Keratinocyte (primary cell): ENCODE data around the gene NLGN3. TPM values are rescaled to one million over a fixed set of nuclear protein-coding genes. Genes with fewer than 3 reads are reported as not detected.

Source experiments
- DNase-seq: peaks from one replicate; pipeline ENCODE4 v3.0.0-alpha.2; 2011; ENCODE audit warnings: low read depth, missing footprints, low spot score
- FAIRE-seq: peaks from 2 replicates; lab custom pipeline; 2011; peaks lifted over from hg19 to GRCh38; lab: Jason Lieb, UNC
- H2AFZ ChIP-seq: 2 replicates; pipeline ENCODE4 v1.6.0; 2012; ENCODE audit warnings: low read length, control low read depth, inconsistent platforms; ENCODE audit not compliant: control insufficient read depth
- H3K27ac ChIP-seq: 2 replicates; pipeline ENCODE4 v1.5.1; 2011; ENCODE audit warnings: low read length; ENCODE audit not compliant: control insufficient read depth, insufficient read depth
- H3K27me3 ChIP-seq: 3 replicates; pipeline ENCODE4 v1.6.0; 2011; ENCODE audit warnings: low read length; ENCODE audit not compliant: control insufficient read depth, insufficient read depth; ENCODE audit errors: extremely low read depth
- H3K36me3 ChIP-seq, 2 experiments: 2 replicates in 1 of 2; 3 replicates in 1 of 2; pipeline ENCODE4 v1.5.1; 2011; ENCODE audit warnings: low read length in 2 of 2, mild to moderate bottlenecking in 1 of 2; ENCODE audit not compliant: control insufficient read depth in 2 of 2, insufficient read depth in 2 of 2; ENCODE audit errors: extremely low read depth in 1 of 2
- H3K4me1 ChIP-seq: 3 replicates; pipeline ENCODE4 v1.5.1; 2011; ENCODE audit warnings: low read length; ENCODE audit not compliant: control insufficient read depth, insufficient read depth; ENCODE audit errors: extremely low read depth
- H3K4me2 ChIP-seq: 3 replicates; pipeline ENCODE4 v1.6.0; 2011; ENCODE audit warnings: low read depth, low read length; ENCODE audit not compliant: control insufficient read depth, insufficient read depth; ENCODE audit errors: extremely low read depth
- H3K4me3 ChIP-seq, 3 experiments: fragments of 200-600 bp in 1 of 3; sonication (generic) in 1 of 3; 2 replicates in 2 of 3; 3 replicates in 1 of 3; pipeline ENCODE4 v1.5.1; 2011 to 2016; ENCODE audit warnings: low read length in 3 of 3, mild to moderate bottlenecking in 3 of 3, control low read depth in 2 of 3, inconsistent platforms in 1 of 3, low read depth in 1 of 3, mixed read lengths in 1 of 3, mixed run types in 1 of 3, moderate library complexity in 1 of 3; ENCODE audit not compliant: control insufficient read depth in 2 of 3, insufficient read depth in 2 of 3; ENCODE audit errors: extremely low read depth in 1 of 3
- H3K79me2 ChIP-seq: 2 replicates; pipeline ENCODE4 v1.6.0; 2012; ENCODE audit warnings: low read length; ENCODE audit not compliant: control insufficient read depth, insufficient read depth
- H3K9ac ChIP-seq: 3 replicates; pipeline ENCODE4 v1.6.0; 2011; ENCODE audit warnings: low read length; ENCODE audit not compliant: control insufficient read depth, insufficient read depth; ENCODE audit errors: extremely low read depth
- H3K9me1 ChIP-seq: 3 replicates; pipeline ENCODE4 v1.6.0; 2011; ENCODE audit warnings: low read length; ENCODE audit not compliant: control insufficient read depth, insufficient read depth; ENCODE audit errors: extremely low read depth
- H3K9me3 ChIP-seq: 2 replicates; pipeline ENCODE4 v1.5.1; 2012; ENCODE audit warnings: low read depth, low read length; ENCODE audit not compliant: control insufficient read depth
- H4K20me1 ChIP-seq: 3 replicates; pipeline ENCODE4 v1.6.0; 2011; ENCODE audit warnings: low read length; ENCODE audit not compliant: control insufficient read depth, insufficient read depth; ENCODE audit errors: extremely low read depth
- EZH2 ChIP-seq: IDR thresholded peaks from one replicate; pipeline ENCODE4 v1.6.1; 2012; ENCODE audit warnings: inconsistent platforms, mild to moderate bottlenecking, low read length, moderate library complexity
- dilution Hi-C: fragments of 300-500 bp; cut with MboI; formaldehyde crosslinking; loops from one replicate; pipeline ENCODE4 v1.7.0; 2020; ENCODE audit warnings: low sequenced_read_pairs; ENCODE audit not compliant: extremely low pct_ligation_motif_present
- polyA plus RNA-seq, 5 experiments: library from polyadenylated mRNA; depleted of rRNA in 3 of 5; stranded (reverse) in 3 of 5; stranded (forward) in 1 of 5; unstranded in 1 of 5; fragments of >200 nt; gene quantifications; 1 replicate in 1 of 5; 2 replicates in 3 of 5; 3 replicates in 1 of 5; pipeline versions ENCODE4 v1.2.1 to v1.2.3, GENCODE V29; 2011 to 2012; ENCODE audit warnings: missing spikeins in 2 of 5, low read depth in 1 of 5, low replicate concordance in 1 of 5
- TF ChIP-seq, protein P1 (sequence below), 3 experiments: IDR thresholded peaks in 1 of 3; conservative IDR thresholded peaks in 1 of 3; optimal IDR thresholded peaks in 1 of 3; 2 replicates in 2 of 3; 3 replicates in 1 of 3; pipeline versions ENCODE3 to v1.5.1; 2011; ENCODE audit warnings: low read length in 3 of 3, mild to moderate bottlenecking in 3 of 3, moderate library complexity in 2 of 3, control low read depth in 1 of 3, inconsistent platforms in 1 of 3; ENCODE audit not compliant: insufficient read depth in 2 of 3; ENCODE audit errors: extremely low read depth in 1 of 3

Gene NLGN3
- polyA plus RNA-seq, 1 donor (not counting 4 experiments of a cell fraction or from before 2014, with no cell fraction given) = 0.05 TPM

DNA sequence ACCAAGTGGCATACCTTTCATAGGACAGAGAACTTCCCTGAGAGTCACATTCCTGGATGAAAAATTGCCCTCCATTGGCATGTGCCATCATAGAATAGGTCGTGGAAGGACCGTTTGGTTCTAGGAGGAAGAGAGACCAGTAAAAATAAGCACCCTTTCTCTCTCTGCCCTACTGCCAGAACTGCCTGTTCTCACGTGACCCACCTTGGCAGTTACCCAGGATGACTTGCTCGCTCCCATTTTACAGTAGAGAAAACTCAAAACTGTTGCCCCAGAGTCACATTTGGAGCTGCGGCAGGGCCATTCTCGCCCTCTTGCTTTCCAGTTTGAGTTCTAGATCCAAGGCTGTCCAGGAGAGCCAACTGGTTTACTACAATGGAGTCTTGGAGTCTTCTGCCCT lies 1.1 kb upstream of the NLGN3 start:
- H3K79me2 ChIP-seq = no peaks in the 10 kb centered on the region
- no peaks in the 10 kb centered on the region for H4K20me1 ChIP-seq
- H3K4me3 ChIP-seq = no peak overlapping the region
- no peaks in the 10 kb centered on the region for H3K9me3 ChIP-seq
- H3K4me1 ChIP-seq = no peaks in the 10 kb centered on the region
- H2AFZ ChIP-seq = no peak overlapping the region
- no peak overlapping the region for H3K9ac ChIP-seq
- FAIRE-seq (no peak), DNase-seq (no peak)
- no peak overlapping the region for H3K27ac ChIP-seq
- peaks cover 0 to 2% of the 10 kb centered on the region in 2 experiments for H3K36me3 ChIP-seq
- H3K9me1 ChIP-seq = no peaks in the 10 kb centered on the region
- H3K27me3 ChIP-seq = no peaks in the 10 kb centered on the region
- H3K4me2 ChIP-seq = no peak overlapping the region
- TF ChIP-seq, protein P1, sequence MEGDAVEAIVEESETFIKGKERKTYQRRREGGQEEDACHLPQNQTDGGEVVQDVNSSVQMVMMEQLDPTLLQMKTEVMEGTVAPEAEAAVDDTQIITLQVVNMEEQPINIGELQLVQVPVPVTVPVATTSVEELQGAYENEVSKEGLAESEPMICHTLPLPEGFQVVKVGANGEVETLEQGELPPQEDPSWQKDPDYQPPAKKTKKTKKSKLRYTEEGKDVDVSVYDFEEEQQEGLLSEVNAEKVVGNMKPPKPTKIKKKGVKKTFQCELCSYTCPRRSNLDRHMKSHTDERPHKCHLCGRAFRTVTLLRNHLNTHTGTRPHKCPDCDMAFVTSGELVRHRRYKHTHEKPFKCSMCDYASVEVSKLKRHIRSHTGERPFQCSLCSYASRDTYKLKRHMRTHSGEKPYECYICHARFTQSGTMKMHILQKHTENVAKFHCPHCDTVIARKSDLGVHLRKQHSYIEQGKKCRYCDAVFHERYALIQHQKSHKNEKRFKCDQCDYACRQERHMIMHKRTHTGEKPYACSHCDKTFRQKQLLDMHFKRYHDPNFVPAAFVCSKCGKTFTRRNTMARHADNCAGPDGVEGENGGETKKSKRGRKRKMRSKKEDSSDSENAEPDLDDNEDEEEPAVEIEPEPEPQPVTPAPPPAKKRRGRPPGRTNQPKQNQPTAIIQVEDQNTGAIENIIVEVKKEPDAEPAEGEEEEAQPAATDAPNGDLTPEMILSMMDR (optimal IDR thresholded peaks at IDR 0.05 in 1 of 3, IDR thresholded peaks at IDR 0.05 in 1 of 3, conservative IDR thresholded peaks at IDR 0.05 in 1 of 3; ENCODE audit: extremely low read depth in 1 of 3, insufficient read depth in 2 of 3, low read length in 3 of 3) = no peak
- TF ChIP-seq EZH2 = no peak
- dilution Hi-C loops = no loop called here

DNA sequence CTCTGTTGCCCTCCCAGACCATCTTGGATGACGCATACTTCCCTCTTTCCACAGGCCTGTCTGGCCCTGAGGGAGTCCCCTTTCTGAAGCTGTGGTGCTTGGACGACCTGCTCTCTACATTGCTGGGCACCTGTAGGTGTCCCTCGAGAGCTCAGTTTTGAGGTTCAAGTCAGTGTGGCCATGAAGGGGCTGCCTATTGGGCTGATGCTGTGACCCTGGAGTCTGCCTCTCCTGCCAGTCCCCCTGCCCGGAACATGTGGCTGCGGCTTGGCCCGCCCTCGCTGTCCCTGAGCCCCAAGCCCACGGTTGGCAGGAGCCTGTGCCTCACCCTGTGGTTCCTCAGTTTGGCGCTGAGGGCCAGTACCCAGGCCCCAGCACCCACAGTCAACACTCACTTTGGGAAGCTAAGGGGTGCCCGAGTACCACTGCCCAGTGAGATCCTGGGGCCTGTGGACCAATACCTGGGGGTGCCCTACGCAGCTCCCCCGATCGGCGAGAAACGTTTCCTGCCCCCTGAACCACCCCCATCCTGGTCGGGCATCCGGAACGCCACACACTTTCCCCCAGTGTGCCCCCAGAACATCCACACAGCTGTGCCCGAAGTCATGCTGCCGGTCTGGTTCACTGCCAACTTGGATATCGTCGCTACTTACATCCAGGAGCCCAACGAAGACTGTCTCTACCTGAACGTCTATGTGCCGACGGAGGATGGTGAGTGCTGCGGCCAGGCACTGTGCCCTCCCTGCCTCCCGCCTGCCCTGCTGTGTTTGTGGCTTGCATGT lies 3.0 kb downstream of the NLGN3 start:
- no peak overlapping the region for H3K27ac ChIP-seq
- H4K20me1 ChIP-seq = no peaks in the 10 kb centered on the region
- no peak overlapping the region for H3K4me2 ChIP-seq
- dilution Hi-C loops = no loop called here
- no peaks in the 10 kb centered on the region for H3K9me1 ChIP-seq
- no peak overlapping the region for H3K4me3 ChIP-seq
- DNase-seq (no peak), FAIRE-seq (no peak)
- H3K27me3 ChIP-seq = no peaks in the 10 kb centered on the region
- H3K9ac ChIP-seq = no peak overlapping the region
- no peaks in the 10 kb centered on the region for H3K79me2 ChIP-seq
- H2AFZ ChIP-seq = no peak overlapping the region
- TF ChIP-seq, protein P1 (optimal IDR thresholded peaks at IDR 0.05 in 1 of 3, IDR thresholded peaks at IDR 0.05 in 1 of 3, conservative IDR thresholded peaks at IDR 0.05 in 1 of 3; ENCODE audit: extremely low read depth in 1 of 3, insufficient read depth in 2 of 3, low read length in 3 of 3) = no peak
- no peak for TF ChIP-seq EZH2
- no peaks in the 10 kb centered on the region for H3K36me3 ChIP-seq
- no peaks in the 10 kb centered on the region for H3K9me3 ChIP-seq
- no peaks in the 10 kb centered on the region for H3K4me1 ChIP-seq
